Measurements from ENCODE around the gene CCL14.

CCL14 gene

GRCh38 chr17:35991075-35991474, 4.5 kb upstream of the CCL14 start:
- DNase-seq (ENCODE audit: low read depth in 2 of 2) = no peak

- no peak for DNase-seq (ENCODE audit: low read depth in 2 of 2)
Measured at GRCh38 chr17:35988164-35988563, 1.6 kb upstream of the CCL14 start.

GRCh38 chr17:35984140-35984539, 2.4 kb downstream of the CCL14 start:
- DNase-seq (ENCODE audit: low read depth in 2 of 2) = no peak

GRCh38 chr17:35982409-35983191, 3.9 kb downstream of the CCL14 start:
- DNase-seq (ENCODE audit: low read depth in 2 of 2) = no peak

GRCh38 chr17:35981908-35982330, 4.6 kb downstream of the CCL14 start:
- no peak for DNase-seq (ENCODE audit: low read depth in 2 of 2)

- no peak for DNase-seq (ENCODE audit: low read depth in 2 of 2)
Measured at GRCh38 chr17:35981246-35981645, 5.3 kb downstream of the CCL14 start, which contains the start of gene CCL16. Gene CCL16 (minus strand): TSS chr17:35981497. CDS start chr17:35981420, 77 bp downstream.

- no peak for DNase-seq (ENCODE audit: low read depth in 2 of 2)
Measured at GRCh38 chr17:35978346-35978745, 8.2 kb downstream of the CCL14 start.

- no peak for DNase-seq (ENCODE audit: low read depth in 2 of 2)
Measured at GRCh38 chr17:35977509-35977908, 9.0 kb downstream of the CCL14 start.

GRCh38 chr17:35973333-35974260, 12.9 kb downstream of the CCL14 start:
- no peak for DNase-seq (ENCODE audit: low read depth in 2 of 2)

GRCh38 chr17:35972945-35973332, 13.6 kb downstream of the CCL14 start:
- DNase-seq (ENCODE audit: low read depth in 2 of 2) = no peak

GRCh38 chr17:35972535-35972934, 14.0 kb downstream of the CCL14 start:
- DNase-seq (ENCODE audit: low read depth in 2 of 2) = no peak

GRCh38 chr17:35972066-35972465, 14.5 kb downstream of the CCL14 start:
- DNase-seq (ENCODE audit: low read depth in 2 of 2) = no peak

- peak; percentile 44 to 57 for DNase-seq (ENCODE audit: low read depth in 2 of 2)
Measured at GRCh38 chr17:35969558-35970380, 16.8 kb downstream of the CCL14 start.

- no peak for DNase-seq (ENCODE audit: low read depth in 2 of 2)
Measured at GRCh38 chr17:35968520-35969054, 17.9 kb downstream of the CCL14 start.

GRCh38 chr17:35965272-35965671, 21.3 kb downstream of the CCL14 start:
- DNase-seq (ENCODE audit: low read depth in 2 of 2) = no peak

GRCh38 chr17:35963663-35964062, 22.9 kb downstream of the CCL14 start:
- no peak for DNase-seq (ENCODE audit: low read depth in 2 of 2)

- DNase-seq (ENCODE audit: low read depth in 2 of 2) = no peak
Measured at GRCh38 chr17:35953720-35954119, 32.8 kb downstream of the CCL14 start.

- no peak for DNase-seq (ENCODE audit: low read depth in 2 of 2)
Measured at GRCh38 chr17:35949401-35949800, 37.1 kb downstream of the CCL14 start.

GRCh38 chr17:35948092-35948491, 38.4 kb downstream of the CCL14 start:
- DNase-seq (ENCODE audit: low read depth in 2 of 2) = no peak

- peak; percentile 16 to 35 for DNase-seq (ENCODE audit: low read depth in 2 of 2)
Measured at GRCh38 chr17:35947156-35947585, 39.4 kb downstream of the CCL14 start.

GRCh38 chr17:35944151-35944550, 42.4 kb downstream of the CCL14 start:
- DNase-seq (ENCODE audit: low read depth in 2 of 2) = no peak

Data from stimulated activated CD8-positive, alpha-beta memory T cell treated with anti-CD3 and anti-CD28 coated beads, Interleukin-2, amount 100 ng/mL, for 1 hour (primary cell).